Spleen (tissue), 11 donors: ENCODE results near the gene POLR1F. TPM values are rescaled to one million over a fixed set of nuclear protein-coding genes. Genes with fewer than 3 reads are reported as not detected.

Experiments used
- DNase-seq: peaks from one replicate; pipeline ENCODE4 v3.0.0-alpha.2; 2020
- H3K27ac ChIP-seq, 8 donors: fragments of 200-600 bp; sonication (generic) in 7 of 8; 1 replicate in 4 of 8; 2 replicates in 4 of 8; pipeline versions ENCODE4 v1.5.0 to v1.8.0; 2016 to 2021; ENCODE audit warnings: inconsistent platforms in 4 of 8, mild to moderate bottlenecking in 4 of 8, moderate library complexity in 1 of 8
- H3K27me3 ChIP-seq, 7 donors: fragments of 200-600 bp; sonication (generic) in 6 of 7; replicated peaks in 1 of 7; 1 replicate in 4 of 7; 2 replicates in 3 of 7; pipeline versions ENCODE4 v1.5.0 to v1.8.0; 2016 to 2021; ENCODE audit warnings: inconsistent platforms in 3 of 7, mild to moderate bottlenecking in 1 of 7
- H3K36me3 ChIP-seq, 6 donors: fragments of 200-600 bp; sonication (generic) in 5 of 6; 1 replicate in 4 of 6; 2 replicates in 2 of 6; pipeline versions ENCODE4 v1.5.0 to v1.8.0; 2016 to 2021; ENCODE audit warnings: inconsistent platforms in 2 of 6
- H3K4me1 ChIP-seq, 6 donors: fragments of 200-600 bp; sonication (generic) in 5 of 6; 1 replicate in 3 of 6; 2 replicates in 3 of 6; pipeline versions ENCODE4 v1.5.0 to v1.8.0; 2016 to 2021; ENCODE audit warnings: inconsistent platforms in 3 of 6
- H3K4me3 ChIP-seq, 8 donors: fragments of 200-600 bp; sonication (generic) in 7 of 8; 1 replicate in 4 of 8; 2 replicates in 4 of 8; pipeline versions ENCODE4 v1.5.0 to v1.8.0; 2016 to 2021; ENCODE audit warnings: inconsistent platforms in 4 of 8, mild to moderate bottlenecking in 4 of 8, moderate library complexity in 2 of 8
- H3K9me3 ChIP-seq, 8 donors: fragments of 200-600 bp; sonication (generic) in 7 of 8; 1 replicate in 4 of 8; 2 replicates in 4 of 8; pipeline versions ENCODE4 v1.5.0 to v1.8.0; 2016 to 2021; ENCODE audit warnings: inconsistent platforms in 4 of 8
- POLR2A ChIP-seq, 3 donors: fragments of 450-650 bp; IDR thresholded peaks; one replicate each; pipeline ENCODE4 v1.5.1; 2017; ENCODE audit warnings: antibody characterized with exemption in 3 of 3, mild to moderate bottlenecking in 1 of 3
- POLR2AphosphoS5 ChIP-seq, 3 donors: sonication (generic); formaldehyde crosslinking; IDR thresholded peaks; one replicate each; pipeline ENCODE4 v1.5.1; 2017; ENCODE audit warnings: antibody characterized with exemption in 3 of 3
- WGBS, 5 donors: extraction: QIAGEN DNeasy Blood & Tissue Kit in 3 of 5; methylation state at CpG; one replicate each; pipeline versions ENCODE4 v1.1.5 to v1.1.7; 2013 to 2018; 5-methylcytosine and 5-hydroxymethylcytosine counted together
- intact Hi-C: fragments of 100-400 bp; cut with DNase I; formaldehyde crosslinking; loops from one replicate; pipeline ENCODE4 v1.15.0; 2023; ENCODE audit warnings: low total_unique reads
- polyA plus RNA-seq, 3 donors: library from polyadenylated mRNA; stranded (reverse); fragments of 200-250 nt; gene quantifications; one replicate each; pipeline ENCODE4 v1.2.1, GENCODE V29; 2013
- total RNA-seq, 7 donors: library from RNA; depleted of rRNA in 3 of 7; stranded (reverse); fragments of >200 nt in 3 of 7; fragmentation: NEBNext Ultra II Directional in 4 of 7; extraction: Animal tissue kit (Norgen Biotek cat#: 25700) in 4 of 7; gene quantifications; one replicate each; pipeline versions ENCODE4 v1.1.0 to v1.2.1, GENCODE V29; 2016 to 2021
- TF ChIP-seq, protein P1 (sequence below), 11 experiments: fragments of 200-600 bp in 7 of 11; fragments of 450-650 bp in 4 of 11; sonication (generic) in 4 of 11; IDR thresholded peaks in 8 of 11; conservative IDR thresholded peaks in 3 of 11; 1 replicate in 7 of 11; 2 replicates in 4 of 11; pipeline versions ENCODE4 v1.4.0 to v1.8.0; 2016 to 2021; ENCODE audit warnings: antibody characterized with exemption in 11 of 11, inconsistent platforms in 4 of 11, mild to moderate bottlenecking in 1 of 11
- donor health status: healthy with polysubstance abuse.
- donor health status: DM: no; HTN: no; CAD: no; lungs with moderate emphysema.
- donor health status: DM: no; HTN: no; CAD: no.
- donor health status: Bipolar disorder and iron deficiency.
- donor health status: healthy.
- donor health status: DM: no; HTN: no; CAD: no.
- donor health status: DM: yes; HTN: yes; CAD: no.

Gene POLR1F
- total and polyA plus RNA-seq, 10 donors: 7.1 to 24.4 (median 13.1) TPM

DNA sequence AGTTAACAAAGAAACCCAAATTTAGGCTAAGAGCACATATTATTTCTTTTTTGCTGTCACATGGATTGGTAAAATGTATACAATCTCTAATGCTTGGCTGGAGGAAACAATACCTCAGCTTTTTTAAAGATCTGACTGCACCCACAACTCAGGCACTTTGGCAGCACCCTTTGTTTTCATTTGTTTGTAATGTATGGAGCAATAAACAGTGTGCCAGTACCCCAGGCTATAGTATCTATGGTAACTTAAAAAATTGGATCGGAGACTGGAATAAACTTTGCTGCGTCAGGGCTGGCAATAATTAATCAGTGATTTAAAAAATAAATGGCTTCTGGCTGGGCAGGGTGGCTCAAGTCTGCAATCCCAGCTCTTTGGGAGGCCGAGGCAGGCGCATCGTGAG, 27.2 kb downstream of the POLR1F start:
- Histone ChIP-seq H3K9me3 (no peaks in the 10 kb centered on the region), H3K36me3 (no peaks in the 10 kb centered on the region), H3K4me3 (no peak overlapping the region), H3K27ac (no peak overlapping the region), H3K27me3 (no peaks in the 10 kb centered on the region), H3K4me1 (peaks cover 0 to 5% (median 0%) of the 10 kb centered on the region in 6 donors)
- TF ChIP-seq, protein P1, sequence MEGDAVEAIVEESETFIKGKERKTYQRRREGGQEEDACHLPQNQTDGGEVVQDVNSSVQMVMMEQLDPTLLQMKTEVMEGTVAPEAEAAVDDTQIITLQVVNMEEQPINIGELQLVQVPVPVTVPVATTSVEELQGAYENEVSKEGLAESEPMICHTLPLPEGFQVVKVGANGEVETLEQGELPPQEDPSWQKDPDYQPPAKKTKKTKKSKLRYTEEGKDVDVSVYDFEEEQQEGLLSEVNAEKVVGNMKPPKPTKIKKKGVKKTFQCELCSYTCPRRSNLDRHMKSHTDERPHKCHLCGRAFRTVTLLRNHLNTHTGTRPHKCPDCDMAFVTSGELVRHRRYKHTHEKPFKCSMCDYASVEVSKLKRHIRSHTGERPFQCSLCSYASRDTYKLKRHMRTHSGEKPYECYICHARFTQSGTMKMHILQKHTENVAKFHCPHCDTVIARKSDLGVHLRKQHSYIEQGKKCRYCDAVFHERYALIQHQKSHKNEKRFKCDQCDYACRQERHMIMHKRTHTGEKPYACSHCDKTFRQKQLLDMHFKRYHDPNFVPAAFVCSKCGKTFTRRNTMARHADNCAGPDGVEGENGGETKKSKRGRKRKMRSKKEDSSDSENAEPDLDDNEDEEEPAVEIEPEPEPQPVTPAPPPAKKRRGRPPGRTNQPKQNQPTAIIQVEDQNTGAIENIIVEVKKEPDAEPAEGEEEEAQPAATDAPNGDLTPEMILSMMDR (IDR thresholded peaks at IDR 0.05 in 8 of 11, conservative IDR thresholded peaks at IDR 0.05 in 3 of 11): no peak
- TF ChIP-seq POLR2AphosphoS5 (IDR thresholded peaks at IDR 0.05) (no peak), POLR2A (IDR thresholded peaks at IDR 0.05) (no peak)
- intact Hi-C loops: no loop called here
- 82 to 98% (median 93%) methylated on average over 5 of the region's 5 CpGs for WGBS, 5 donors
- no peak for DNase-seq

DNA sequence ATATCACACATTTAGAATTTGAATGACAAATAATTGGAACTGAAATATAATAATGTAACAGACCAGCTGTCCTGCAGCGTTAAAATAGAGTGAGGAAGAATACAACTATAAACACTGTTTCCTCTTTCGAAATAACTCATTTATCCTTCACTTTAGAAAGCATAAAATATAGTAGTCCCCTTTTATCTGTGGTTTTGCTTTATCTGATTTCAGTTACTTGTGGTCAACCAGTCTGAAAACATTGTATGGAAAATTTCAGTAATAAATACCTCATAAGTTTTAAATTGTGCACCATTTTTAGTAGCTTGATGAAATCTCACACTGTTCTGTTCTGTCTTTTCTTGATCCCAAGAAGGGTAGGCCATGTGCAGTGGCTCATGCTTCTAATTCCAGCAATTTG, 31.7 kb downstream of the POLR1F start:
- TF ChIP-seq POLR2A (IDR thresholded peaks at IDR 0.05): no peak
- TF ChIP-seq, protein P1 (IDR thresholded peaks at IDR 0.05 in 8 of 11, conservative IDR thresholded peaks at IDR 0.05 in 3 of 11): no peak
- TF ChIP-seq POLR2AphosphoS5 (IDR thresholded peaks at IDR 0.05): no peak

DNA sequence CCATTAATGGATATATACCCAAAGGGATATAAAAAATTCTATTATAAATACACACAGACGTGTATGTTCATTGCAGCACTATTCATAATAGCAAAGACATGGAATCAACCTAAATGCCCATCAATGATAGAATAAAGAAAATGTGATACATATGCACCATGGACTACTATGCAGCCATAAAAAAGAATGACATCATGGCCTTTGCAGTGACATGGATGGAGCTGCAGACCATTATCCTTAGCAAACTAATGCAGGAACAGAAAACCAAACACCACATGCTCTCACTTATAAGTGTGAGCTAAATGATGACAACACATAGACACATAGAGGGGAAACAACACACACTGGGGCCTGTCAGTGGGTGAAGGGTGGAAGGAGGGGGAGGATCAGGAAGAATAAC, 33.0 kb downstream of the POLR1F start:
- Histone ChIP-seq H3K36me3 (no peaks in the 10 kb centered on the region), H3K4me3 (no peak overlapping the region), H3K4me1 (peaks cover 0 to 5% (median 0%) of the 10 kb centered on the region in 6 donors), H3K9me3 (no peaks in the 10 kb centered on the region), H3K27me3 (no peaks in the 10 kb centered on the region), H3K27ac (no peak overlapping the region)
- no peak for DNase-seq
- TF ChIP-seq POLR2AphosphoS5 (IDR thresholded peaks at IDR 0.05): no peak
- TF ChIP-seq, protein P1 (IDR thresholded peaks at IDR 0.05 in 8 of 11, conservative IDR thresholded peaks at IDR 0.05 in 3 of 11): no peak
- TF ChIP-seq POLR2A (IDR thresholded peaks at IDR 0.05): no peak
- 82 to 97% (median 89%) methylated on average over 1 of the region's 1 CpG for WGBS, 5 donors
- intact Hi-C loops: no loop called here

More for the DNA sequence above, 31.7 kb downstream of the POLR1F start:
- H3K4me1 ChIP-seq: peaks cover 0 to 5% (median 0%) of the 10 kb centered on the region in 6 donors
- H3K9me3 ChIP-seq: no peaks in the 10 kb centered on the region
- no peak overlapping the region for H3K27ac ChIP-seq
- DNase-seq: no peak
- intact Hi-C loops: no loop called here
- WGBS, 5 donors: 14 to 24% (median 16%) methylated on average over 2 of the region's 2 CpGs
- H3K36me3 ChIP-seq: no peaks in the 10 kb centered on the region
- no peaks in the 10 kb centered on the region for H3K27me3 ChIP-seq
- H3K4me3 ChIP-seq: no peak overlapping the region

DNA sequence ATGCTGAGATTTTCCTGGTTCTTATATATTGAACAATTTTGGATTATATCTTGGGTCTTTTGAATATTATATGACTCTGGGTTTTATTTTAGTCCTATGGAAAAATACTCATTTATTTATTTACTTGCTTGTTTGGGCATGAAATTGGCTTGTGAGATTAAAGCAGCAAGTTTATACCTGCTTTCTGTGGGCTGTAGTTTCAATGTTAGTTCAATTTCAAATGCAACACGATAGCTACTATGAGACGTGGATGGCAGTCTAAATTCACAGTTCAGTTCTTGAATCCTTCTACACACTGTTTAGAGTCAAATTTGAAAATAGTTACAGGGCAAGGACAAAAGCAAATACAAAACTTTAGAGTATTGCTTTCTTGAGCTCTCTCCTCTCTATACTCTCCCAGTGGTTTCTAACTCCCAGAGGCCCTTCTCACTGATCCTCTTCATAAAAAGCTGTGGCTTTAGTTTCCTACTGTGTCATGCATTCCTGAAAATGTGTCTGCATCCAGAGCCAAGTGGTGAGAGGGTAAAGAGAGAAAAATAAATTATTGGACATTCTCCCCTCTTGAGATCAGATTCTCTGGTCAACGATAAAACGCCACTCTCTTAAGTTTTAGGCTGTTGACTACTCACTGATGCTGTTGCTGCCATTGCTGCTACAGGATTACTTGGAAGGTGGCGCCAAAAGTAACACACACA, 34.4 kb downstream of the POLR1F start:
- TF ChIP-seq, protein P1 (IDR thresholded peaks at IDR 0.05 in 8 of 11, conservative IDR thresholded peaks at IDR 0.05 in 3 of 11): no peak
- TF ChIP-seq POLR2A (IDR thresholded peaks at IDR 0.05): no peak
- TF ChIP-seq POLR2AphosphoS5 (IDR thresholded peaks at IDR 0.05): no peak
- no peaks in the 10 kb centered on the region for H3K9me3 ChIP-seq
- no peak overlapping the region for H3K4me3 ChIP-seq
- no peaks in the 10 kb centered on the region for H3K36me3 ChIP-seq
- WGBS, 5 donors: 84 to 89% (median 87%) methylated on average over 5 of the region's 5 CpGs
- H3K4me1 ChIP-seq: peaks cover 0 to 5% (median 0%) of the 10 kb centered on the region in 6 donors
- no peak overlapping the region for H3K27ac ChIP-seq
- H3K27me3 ChIP-seq: no peaks in the 10 kb centered on the region
- intact Hi-C loops: no loop called here
- DNase-seq: no peak
